HG02623 (cell line): ENCODE measurements around the gene TMEM240.
"Not testable (repeated sequence)": the region's sequence is repeated elsewhere in the genome, so short reads cannot be mapped to it uniquely, and the experiment has no call there.

ENCODE experiments used
- ATAC-seq: cut with Tn5 transposase; IDR thresholded peaks from one replicate; pipeline ENCODE4 v1.9.1; 2021; ENCODE audit warnings: moderate library complexity; ENCODE audit not compliant: unreplicated experiment

The TMEM240 gene

GRCh38 chr1:1541956-1542765, 1.7 kb upstream of the TMEM240 start:
- no peak for ATAC-seq

- no peak for ATAC-seq
Observed at GRCh38 chr1:1540818-1541628, 599 bp upstream of the TMEM240 start.

- no peak for ATAC-seq
Observed at GRCh38 chr1:1539310-1540089, 924 bp downstream of the TMEM240 start.

GRCh38 chr1:1538989-1539309, 1.5 kb downstream of the TMEM240 start:
- ATAC-seq = no peak

GRCh38 chr1:1538334-1538733, 2.1 kb downstream of the TMEM240 start:
- no peak for ATAC-seq

GRCh38 chr1:1537626-1538250, 2.7 kb downstream of the TMEM240 start:
- no peak for ATAC-seq

- ATAC-seq = no peak
Observed at GRCh38 chr1:1536938-1537546, 3.4 kb downstream of the TMEM240 start.

GRCh38 chr1:1536019-1536937, 4.1 kb downstream of the TMEM240 start:
- ATAC-seq = no peak

- ATAC-seq = no peak
Observed at GRCh38 chr1:1535201-1536018, 5.0 kb downstream of the TMEM240 start.

- ATAC-seq = no peak
Observed at GRCh38 chr1:1534401-1535154, 5.8 kb downstream of the TMEM240 start.

- not testable (repeated sequence) for ATAC-seq
Observed at GRCh38 chr1:1533894-1534291, 6.5 kb downstream of the TMEM240 start.

GRCh38 chr1:1533176-1533893, 7.1 kb downstream of the TMEM240 start:
- not testable (repeated sequence) for ATAC-seq

GRCh38 chr1:1531947-1532346, 8.5 kb downstream of the TMEM240 start:
- ATAC-seq = no peak

GRCh38 chr1:1529936-1530335, 10.5 kb downstream of the TMEM240 start:
- no peak for ATAC-seq

- ATAC-seq = no peak
Observed at GRCh38 chr1:1529321-1529720, 11.1 kb downstream of the TMEM240 start.

- ATAC-seq = no peak
Observed at GRCh38 chr1:1528301-1529267, 11.8 kb downstream of the TMEM240 start.
